Measurements from ENCODE around the gene TREML2. TPM values are rescaled to one million over a fixed set of nuclear protein-coding genes. Genes with fewer than 3 reads are reported as not detected.

Gene TREML2
- total RNA-seq, 1 donor from 2014 or later = 0.22 TPM

DNA sequence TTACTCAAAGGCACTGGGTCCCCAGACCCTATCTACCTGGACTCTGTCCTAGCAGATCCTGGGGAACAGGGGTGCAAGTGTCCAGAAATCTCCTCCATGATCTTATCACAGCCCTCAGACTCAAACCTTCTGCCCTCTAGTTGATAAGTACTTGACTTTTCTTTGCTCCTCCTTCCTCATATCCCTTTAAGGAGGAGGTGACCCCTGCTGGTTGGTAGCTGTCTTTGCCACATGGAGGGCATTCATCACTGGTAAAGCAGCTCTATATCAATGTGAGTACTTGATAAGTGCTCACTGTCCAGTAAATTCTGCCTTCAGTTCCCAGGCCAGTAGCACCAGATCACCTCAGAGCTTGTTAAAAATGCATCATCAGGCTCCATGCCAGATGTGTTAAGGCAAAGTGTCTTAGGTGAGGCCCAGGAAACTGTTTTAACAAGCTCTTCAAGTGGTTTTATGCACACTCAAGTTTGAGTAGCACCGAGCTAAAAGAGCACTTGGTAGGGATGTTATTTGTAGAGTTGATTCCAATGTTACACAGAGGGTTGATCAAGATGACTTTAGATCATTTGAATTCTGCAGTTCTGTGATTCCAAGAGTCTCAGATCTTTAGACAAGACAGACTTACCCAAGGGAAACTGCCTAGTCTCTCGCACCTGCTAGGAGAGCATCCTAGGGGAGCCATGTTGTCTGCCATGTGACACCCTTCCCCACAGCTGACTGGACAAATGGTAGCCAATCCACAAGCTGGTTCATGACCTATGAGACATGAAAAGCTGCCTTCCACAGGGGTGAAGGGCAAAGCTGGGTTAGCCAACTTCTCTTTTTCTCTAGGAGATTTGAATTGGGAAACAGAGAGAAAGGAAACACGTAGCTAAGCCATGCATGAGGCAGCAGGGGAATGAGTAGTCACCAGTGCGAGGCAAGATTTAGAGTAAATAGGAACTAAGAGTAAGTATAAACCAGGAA, 18.6 kb downstream of the TREML2 start:
- peak; percentile 82 for DNase-seq (ENCODE audit: low spot score)
- intact Hi-C loops (cut with DNase I) = no loop called here

DNA sequence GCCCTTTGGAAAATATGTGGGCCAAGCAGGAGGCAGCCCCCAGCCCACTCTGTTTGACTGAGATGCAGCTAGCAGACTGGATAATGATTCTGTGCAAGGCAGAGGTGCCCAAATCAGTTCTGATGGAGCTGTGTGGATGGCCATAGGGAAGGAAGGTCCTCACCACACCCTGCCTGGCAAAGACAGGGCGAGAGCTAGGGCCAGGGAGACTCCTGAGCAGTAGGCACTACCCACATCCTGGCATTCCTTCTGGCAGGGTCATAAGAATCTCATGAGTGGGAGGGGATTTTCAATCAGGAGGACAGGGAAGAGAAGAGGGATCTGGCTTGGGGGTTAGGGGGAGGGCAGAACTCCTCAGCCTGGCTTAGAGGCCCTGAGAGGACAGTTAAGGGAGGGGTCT, 19.4 kb downstream of the TREML2 start:
- intact Hi-C loops (cut with DNase I) = no loop called here
- DNase-seq (ENCODE audit: low spot score) = no peak

DNA sequence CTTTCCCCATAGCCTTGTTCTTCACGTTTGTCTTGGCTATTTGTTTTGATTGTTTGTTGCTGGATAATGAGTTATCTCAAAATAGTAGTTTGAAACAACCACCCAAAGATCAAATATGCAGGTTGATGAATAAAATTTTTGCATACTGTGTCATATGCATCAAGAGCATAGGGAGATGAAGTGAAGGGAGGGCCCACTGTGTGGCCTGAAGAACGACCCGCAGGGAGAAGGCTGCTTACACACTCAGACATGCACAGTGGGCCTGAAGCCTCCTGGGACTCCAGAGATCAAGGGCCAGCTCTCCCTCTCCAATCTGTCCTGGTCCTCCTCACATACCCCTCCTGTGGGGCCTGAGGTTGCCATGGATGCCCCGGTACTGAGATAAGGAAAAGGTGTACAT, 21.8 kb downstream of the TREML2 start:
- intact Hi-C loops (cut with DNase I) = no loop called here
- DNase-seq (ENCODE audit: low spot score) = no peak

DNA sequence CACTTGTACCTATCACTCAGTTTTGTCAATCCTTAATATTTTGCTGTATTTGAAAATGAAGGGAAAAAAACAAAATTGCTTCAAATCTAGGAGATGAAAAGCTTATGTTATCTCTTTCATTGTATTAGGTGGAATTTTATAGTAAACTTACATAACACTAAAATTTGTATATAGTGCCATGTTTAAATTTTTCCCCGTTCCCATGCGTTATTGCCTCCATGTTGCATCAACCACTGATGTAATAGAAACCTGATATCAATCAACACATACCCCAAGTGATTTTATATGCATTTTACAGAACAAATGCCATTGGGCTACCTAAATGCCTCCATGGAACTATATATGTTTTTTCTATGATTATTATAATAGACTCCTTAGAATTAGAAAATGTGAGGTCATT, 23.3 kb downstream of the TREML2 start:
- no peak for DNase-seq (ENCODE audit: low spot score)

DNA sequence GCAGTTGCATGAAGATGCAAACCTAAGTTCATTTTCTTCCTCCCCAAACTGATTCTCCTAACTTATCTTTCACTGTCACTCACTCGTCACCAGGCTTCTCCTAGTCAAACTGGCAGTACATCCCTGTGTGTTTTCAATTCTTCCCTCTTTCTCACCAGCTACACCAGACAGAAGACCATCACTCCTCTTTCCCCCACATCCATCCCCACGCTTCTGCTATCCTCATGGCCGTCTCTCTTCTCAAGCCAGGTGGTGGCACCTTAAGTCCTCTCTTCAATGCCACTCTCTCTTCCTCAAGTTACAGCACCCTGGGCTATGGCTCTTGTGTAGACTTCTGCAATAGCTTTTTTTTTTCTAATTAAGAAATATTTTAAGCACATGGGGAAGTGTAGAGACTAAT, 23.7 kb downstream of the TREML2 start:
- intact Hi-C loops (cut with DNase I) = no loop called here
- DNase-seq (ENCODE audit: low spot score) = no peak

More for the DNA sequence above, 23.3 kb downstream of the TREML2 start:
- intact Hi-C loops (cut with DNase I) = no loop called here

DNA sequence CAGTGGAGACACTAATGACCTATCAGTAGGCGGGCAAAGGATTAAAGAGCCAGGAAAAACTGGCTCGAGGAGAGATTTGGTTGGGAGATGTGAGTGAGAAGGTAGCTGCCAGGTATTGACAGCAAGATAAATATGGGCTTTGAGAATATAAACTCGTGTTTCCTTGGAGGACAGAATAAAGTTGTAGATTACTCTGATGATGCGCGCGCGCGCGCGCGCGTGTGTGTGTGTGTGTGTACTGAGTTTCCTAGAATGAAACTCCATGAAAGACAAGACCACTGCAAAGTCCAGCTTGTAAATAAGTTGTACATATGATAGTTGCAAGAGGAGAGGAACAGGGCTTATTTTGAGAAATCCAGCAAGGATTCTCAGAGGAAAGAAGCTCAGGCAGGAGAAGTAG, 24.8 kb downstream of the TREML2 start:
- intact Hi-C loops (cut with DNase I) = no loop called here
- DNase-seq (ENCODE audit: low spot score) = no peak

DNA sequence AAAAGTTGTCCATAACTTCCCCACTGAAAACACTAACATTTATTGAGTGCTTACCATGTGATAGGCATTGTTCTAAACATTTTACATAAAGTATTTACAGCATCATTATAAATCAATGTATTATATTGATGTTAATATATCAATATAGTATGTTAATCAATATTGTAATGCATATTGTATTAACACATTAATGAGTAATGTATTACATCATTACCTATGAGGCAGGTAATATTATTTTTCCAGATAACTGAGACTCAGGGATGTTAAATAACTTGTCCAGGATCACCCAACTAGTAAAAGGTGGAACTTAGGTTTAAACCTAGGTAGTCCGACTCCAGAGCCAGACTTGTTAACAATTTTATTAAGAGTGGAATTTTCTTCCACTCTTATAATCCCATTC, 25.9 kb downstream of the TREML2 start:
- no peak for DNase-seq (ENCODE audit: low spot score)

DNA sequence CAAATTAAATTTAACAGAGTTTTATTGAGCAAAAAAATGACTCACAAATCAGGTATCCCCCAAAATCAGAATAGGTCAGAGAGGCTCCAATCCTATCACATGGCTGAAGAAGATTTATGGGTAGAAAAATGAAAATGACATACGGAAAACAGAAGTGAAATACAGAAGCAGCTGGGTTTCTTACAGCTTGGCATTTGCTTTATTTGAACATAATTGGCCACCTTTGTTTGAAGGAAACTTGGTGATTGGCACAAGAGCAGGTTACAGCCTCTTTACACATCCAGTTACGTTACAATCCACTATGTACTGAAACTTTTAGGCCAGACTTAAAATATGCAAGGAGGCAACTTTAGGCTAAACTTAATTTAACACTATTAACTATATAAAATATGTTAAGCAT, 26.3 kb downstream of the TREML2 start:
- intact Hi-C loops (cut with DNase I) = no loop called here
- DNase-seq (ENCODE audit: low spot score) = no peak

More for the DNA sequence above, 25.9 kb downstream of the TREML2 start:
- intact Hi-C loops (cut with DNase I) = no loop called here

DNA sequence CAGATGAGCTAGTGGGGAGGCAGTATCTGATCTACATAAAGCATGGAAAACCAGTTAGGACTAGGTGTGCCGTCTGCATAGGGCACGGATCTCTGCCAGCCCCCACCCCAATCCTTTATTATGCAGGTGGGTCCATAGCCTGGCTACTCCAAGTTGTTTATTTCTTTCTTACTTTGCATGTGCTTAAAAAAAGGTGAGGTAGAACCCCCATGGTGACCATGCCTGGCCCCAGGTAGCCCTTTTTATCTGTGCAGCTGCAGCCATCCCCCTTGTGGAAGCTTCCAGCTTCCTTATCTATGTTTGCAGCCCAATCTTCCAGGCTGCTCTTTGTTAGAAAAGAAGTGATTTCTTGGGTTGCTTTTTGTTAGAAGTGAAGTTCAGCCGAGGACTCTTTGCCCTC, 29.0 kb downstream of the TREML2 start:
- DNase-seq (ENCODE audit: low spot score) = no peak
- intact Hi-C loops (cut with DNase I) = no loop called here

DNA sequence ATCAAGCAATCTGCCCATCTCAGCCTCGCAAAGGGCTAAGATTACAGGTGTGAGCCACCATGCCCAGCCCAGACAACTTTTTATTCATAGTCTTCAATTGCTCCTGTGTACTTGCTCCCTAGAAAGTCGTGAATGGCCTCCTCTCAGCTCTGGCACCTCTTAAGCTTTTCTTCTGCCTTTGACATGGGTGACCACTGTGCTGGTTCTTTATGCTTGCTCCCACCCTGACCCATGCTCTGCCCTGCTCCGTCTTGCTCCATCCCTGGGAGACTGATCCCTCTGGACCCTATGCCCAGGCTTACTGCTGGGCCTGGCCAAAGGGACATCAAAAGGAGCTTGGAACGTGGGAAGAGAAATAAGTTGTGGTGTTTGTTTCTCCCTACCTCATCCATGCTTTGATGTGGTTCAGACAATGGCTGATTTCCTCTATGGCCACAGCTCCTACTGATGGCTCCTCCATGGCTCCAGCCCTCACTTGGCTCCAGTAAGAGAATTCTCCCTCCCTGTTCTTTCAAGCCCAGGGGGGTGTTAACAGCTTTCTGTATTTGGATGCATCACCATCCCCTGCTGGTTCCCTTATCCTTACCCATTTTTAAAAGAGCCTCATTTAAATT, 30.3 kb downstream of the TREML2 start:
- intact Hi-C loops (cut with DNase I) = no loop called here
- no peak for DNase-seq (ENCODE audit: low spot score)

DNA sequence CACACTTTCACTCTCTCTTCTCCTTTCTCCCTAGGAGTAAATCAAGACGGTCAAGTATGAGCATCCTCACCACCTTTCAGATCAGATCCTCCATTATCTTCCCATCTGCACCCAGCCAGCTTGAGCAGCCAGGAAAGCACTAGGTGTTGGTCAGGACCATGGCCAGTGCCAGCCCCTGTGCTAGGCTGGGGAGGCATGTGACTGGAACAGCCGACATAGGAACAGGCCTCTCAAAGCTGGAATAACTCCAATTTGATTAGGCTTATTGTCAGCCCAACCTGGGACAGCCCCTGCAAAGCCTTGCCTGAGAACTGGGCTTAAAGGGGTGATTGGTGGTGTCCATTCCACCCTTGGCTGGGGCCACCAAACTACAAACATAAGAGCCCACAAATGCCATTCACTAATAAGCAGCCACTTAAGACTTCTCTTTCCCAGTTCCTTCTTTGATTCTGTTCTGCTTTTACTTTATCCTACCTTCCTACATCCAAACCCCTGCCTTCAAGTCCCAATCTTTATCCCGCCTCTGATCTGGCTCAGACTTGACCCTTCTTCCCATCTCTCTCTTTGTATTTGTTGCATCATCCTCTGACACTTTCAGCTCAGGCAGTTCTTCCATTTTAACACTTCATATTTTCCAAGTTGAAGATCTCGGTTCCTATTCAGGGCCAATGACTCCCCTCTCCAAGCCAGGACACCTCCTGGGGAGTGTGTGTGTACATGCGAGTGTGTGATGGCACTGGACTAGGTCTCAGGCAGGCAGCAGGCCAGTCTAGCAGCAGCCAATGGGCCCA, 33.6 kb downstream of the TREML2 start:
- intact Hi-C loops (cut with DNase I) = no loop called here
- DNase-seq (ENCODE audit: low spot score) = no peak

DNA sequence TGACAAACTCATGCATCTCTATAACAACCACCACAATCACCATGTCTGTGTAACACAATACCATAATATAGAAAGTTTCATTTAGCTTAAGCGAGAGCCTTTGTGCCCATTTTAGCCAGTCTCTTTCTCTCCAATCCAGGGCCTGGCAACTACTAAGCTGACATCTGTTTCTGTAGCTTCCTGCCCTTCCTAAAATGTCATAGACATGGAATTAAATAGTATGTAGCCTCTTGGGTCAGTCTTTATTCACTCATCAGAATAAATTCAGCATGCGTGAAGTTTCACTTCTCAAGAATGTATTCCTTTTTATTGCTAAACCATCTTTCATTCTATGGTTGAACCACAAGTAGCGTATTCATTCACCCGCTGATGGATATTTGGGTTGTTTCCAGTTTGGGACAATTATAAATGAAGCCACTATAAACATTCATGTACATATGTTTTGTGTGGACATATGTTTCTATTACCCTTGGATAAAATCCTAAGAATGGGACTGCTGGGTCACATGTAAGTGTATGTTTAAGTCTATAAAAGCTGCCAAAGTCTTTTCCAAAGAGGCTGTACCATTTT, 36.3 kb downstream of the TREML2 start:
- DNase-seq (ENCODE audit: low spot score) = no peak
- intact Hi-C loops (cut with DNase I) = no loop called here

DNA sequence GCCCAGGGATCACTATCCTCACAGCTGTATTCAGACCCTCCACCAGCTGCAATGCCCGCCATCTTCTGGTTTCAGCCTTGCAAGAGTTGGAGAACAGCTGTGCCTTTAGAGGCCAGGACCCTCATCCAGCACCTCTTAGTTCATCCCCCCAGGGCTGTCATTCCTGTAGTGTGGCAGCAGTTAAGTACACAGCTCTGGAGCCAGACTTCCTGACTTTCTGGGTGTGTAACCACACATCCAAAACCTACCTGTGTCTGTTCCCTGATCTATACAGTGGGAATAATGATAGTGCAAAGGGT, 37.6 kb downstream of the TREML2 start:
- intact Hi-C loops (cut with DNase I) = no loop called here
- DNase-seq (ENCODE audit: low spot score) = no peak

DNA sequence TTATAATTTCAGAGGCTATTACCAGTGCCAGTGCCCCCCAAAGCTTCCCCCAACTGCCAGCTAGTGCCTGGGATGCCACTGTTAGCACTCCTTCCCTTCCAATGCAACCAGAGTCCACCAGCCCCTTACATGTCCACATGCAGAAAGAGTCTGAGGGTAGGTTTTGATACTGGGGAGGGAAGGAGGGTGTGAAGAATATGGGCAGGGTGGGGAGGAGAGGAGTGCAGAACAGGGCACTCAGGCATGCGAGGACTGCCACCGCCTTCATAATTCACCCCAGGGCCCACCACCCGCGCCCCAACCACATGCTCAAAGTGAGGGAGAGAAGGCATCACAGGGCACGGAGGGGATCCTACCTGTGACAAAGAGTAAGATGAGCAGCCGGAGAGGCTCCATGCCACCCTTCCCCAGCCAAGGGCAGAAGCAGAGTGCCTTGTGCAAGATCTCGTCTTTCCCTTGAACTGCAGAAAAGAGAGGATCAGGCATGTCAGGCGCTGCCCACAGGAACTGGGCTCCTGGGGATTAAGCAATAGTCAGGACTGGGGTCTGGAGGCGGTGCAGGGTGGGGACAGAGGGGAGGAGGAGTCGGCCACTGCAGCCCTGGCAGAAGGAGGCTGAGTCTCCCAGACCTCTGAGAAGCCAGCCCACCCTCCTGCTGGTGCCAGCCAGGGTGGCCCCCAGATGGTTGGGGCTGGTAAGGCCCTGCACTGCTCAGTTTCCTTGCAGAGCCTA, 38.1 kb downstream of the TREML2 start, which contains the start of gene TREM2:
Gene TREM2 (minus strand): TSS at position 430 of the 732 bp plus-strand sequence. CDS start 34 bp downstream, at position 396.
- DNase-seq (ENCODE audit: low spot score) = no peak
- intact Hi-C loops (cut with DNase I) = no loop called here

DNA sequence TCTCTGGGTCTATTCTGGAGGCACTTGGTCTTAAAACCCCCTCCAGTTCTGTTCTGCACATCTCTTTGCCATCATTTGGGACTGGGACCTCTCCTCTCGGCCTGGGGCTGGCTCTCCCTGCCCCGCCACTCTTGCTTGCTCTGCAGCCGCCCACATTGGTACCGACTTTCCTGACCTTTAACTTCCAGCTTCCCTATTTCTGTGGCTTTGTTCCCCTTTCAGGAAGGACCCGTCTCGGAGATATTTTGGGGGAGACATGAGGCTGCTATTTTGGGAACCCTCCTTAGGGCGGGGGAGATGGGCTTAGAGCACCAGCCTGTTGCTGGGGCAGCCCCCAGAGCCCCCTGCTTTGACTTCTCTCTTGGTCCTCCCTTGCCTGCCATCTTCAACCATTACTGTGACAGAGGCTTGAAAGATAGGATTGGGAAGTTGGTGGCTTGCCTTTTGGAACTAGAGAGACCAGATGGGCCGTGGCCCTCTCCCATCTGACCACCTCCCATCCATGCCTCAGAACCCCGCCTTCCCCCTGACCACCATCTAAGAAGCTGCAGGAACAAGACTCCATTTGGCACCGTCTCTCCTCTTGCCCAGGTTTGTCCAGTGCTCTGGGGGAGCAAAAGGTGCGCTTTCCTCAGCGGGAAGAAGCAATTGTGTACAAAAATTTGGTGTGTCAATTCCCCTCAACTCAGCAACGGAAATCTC, 38.9 kb downstream of the TREML2 start:
- no peak for DNase-seq (ENCODE audit: low spot score)
- intact Hi-C loops (cut with DNase I) = no loop called here

DNA sequence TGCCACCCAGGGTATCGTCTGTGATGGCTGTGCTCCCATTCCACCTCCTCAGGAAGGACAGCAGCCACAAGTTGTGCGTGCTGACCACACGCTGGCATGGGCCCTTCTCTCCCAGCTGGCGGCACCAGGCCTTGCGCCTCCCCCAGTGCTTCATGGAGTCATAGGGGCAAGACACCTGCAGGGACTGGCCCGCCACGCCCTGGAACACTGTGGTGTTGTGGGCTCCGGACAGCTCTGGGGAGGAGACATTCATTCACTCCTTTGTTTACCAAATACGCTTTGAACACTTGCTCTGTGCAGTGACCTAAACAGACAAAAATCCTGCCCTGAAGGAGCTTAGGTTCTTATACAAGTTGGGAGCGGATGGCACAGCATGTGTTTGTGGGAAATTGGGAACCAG, 39.6 kb downstream of the TREML2 start:
- no peak for DNase-seq (ENCODE audit: low spot score)
- intact Hi-C loops (cut with DNase I) = no loop called here

DNA sequence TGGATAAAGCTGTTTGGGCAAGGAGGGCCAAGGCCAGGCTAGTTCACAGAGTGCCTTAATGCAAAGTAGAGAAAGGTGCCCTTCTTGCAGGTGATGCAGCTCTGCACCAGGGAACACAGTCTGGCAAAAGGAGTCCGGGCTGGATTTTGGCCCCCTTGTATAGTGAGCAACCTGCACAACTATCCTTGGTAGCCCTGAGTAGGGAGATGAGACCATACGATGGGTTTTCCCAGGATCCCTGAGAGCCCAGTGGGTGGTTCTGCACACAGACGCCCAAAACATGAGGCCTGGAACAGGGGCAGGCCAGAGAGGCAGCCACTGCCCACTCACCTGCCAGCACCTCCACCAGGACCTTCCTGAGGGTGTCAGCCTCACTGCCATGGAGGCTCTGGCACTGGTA, 40.0 kb downstream of the TREML2 start:
- DNase-seq (ENCODE audit: low spot score) = no peak
- intact Hi-C loops (cut with DNase I) = no loop called here

DNA sequence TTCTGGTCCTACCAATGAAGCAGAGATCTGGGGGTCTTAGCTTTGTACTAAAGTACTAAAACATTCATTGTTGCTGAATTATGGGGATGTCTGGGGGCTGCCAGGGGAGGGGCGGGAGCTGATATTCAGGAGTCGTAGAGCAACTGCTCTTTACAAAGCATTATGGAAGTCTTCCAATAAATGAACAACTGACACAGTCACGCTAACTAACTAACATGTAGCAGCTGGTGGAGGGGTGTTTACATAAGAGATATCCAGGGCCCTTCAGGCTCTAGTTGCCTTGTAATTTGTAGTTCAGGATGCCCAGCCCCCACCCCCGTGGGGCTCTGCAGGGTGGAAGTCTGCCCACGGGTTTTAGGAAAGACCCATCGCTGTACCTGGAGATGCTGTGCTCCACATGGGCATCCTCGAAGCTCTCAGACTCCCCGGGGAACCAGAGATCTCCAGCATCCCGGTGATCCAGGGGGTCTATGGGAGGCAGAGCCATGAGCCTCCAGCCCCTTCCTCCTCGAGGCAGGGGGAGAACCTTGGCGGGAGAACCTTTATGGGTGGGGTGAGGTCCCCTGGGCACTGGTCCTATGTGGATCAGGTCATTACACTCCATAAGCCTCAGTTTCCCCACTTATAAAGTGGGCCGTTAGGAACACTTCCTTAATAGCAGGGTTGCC, 41.4 kb downstream of the TREML2 start:
- DNase-seq (ENCODE audit: low spot score) = no peak
- intact Hi-C loops (cut with DNase I) = no loop called here
